Ascending aorta (tissue), 2 donors: ENCODE results near the gene ARSB. TPM values are rescaled to one million over a fixed set of nuclear protein-coding genes. Genes with fewer than 3 reads are reported as not detected.

Source experiments
- DNase-seq, 2 donors: peaks; one replicate each; pipeline ENCODE4 v3.0.0-alpha.2; 2019; ENCODE audit warnings: low spot score in 2 of 2
- H3K27ac ChIP-seq, 2 donors: fragments of 200-600 bp; sonication (generic); one replicate each; pipeline ENCODE4 v1.5.1; 2016 to 2017; ENCODE audit warnings: mild to moderate bottlenecking in 1 of 2
- H3K27me3 ChIP-seq: fragments of 200-600 bp; sonication (generic); one replicate; pipeline ENCODE4 v1.5.1; 2017
- H3K36me3 ChIP-seq, 2 donors: fragments of 200-600 bp; sonication (generic); one replicate each; pipeline ENCODE4 v1.5.1; 2016
- H3K4me1 ChIP-seq, 2 donors: fragments of 200-600 bp; sonication (generic); one replicate each; pipeline ENCODE4 v1.5.1; 2016 to 2017; ENCODE audit warnings: mild to moderate bottlenecking in 1 of 2
- H3K4me3 ChIP-seq, 2 donors: fragments of 200-600 bp; sonication (generic); one replicate each; pipeline ENCODE4 v1.5.1; 2016 to 2017; ENCODE audit warnings: mild to moderate bottlenecking in 1 of 2
- H3K9me3 ChIP-seq, 2 donors: fragments of 200-600 bp; sonication (generic); one replicate each; pipeline ENCODE4 v1.5.1; 2016
- intact Hi-C: fragments of 100-400 bp; cut with DNase I; formaldehyde crosslinking; loops from one replicate; pipeline ENCODE4 v1.15.1; 2023
- total RNA-seq: library from RNA; depleted of rRNA; stranded (reverse); fragments of >200 nt; gene quantifications from one replicate; pipeline ENCODE4 v1.1.0, GENCODE V29; 2016
- TF ChIP-seq, protein P1 (sequence below), 3 experiments: fragments of 200-600 bp in 2 of 3; fragments of 450-650 bp in 1 of 3; sonication (generic) in 2 of 3; IDR thresholded peaks; one replicate each; pipeline ENCODE4 v1.5.1; 2016 to 2019; ENCODE audit warnings: antibody characterized with exemption in 3 of 3, mild to moderate bottlenecking in 1 of 3, moderate library complexity in 1 of 3

ARSB gene
- total RNA-seq, 1 donor from 2014 or later: 18.6 TPM

DNA sequence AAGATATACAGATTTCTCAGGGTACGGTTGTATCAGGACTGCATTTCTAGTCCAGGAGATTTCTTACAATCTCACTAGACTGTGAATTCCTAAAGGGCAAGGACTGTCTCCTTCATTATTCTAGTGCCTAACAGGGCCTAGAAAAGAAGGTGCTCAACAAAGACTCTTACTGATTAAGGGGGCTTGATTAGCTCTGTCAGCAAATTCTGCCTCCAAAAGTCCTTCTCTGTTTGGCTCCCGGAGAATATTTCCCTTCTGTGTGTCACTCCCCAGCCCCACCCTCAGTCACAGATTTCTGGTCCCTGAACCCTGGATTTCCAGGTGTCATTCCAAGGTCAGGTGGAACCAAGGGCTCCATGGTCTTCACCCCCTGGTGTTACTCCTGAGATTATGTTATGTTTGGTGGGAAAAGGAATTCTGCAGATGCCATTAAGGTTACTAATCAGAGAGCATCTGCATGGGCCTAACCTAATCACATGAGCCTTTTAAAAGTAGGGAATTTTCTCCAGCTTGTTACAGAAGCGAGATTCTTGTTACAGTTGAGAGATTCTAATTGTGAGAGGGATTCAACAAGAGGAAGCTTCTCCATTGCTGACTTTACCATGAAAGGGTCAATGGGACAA, 168.9 kb downstream of the ARSB start:
- intact Hi-C loops: no loop called here
- Histone ChIP-seq H3K27me3 (no peaks in the 10 kb centered on the region), H3K4me3 (no peak overlapping the region), H3K4me1 (no peaks in the 10 kb centered on the region), H3K36me3 (no peaks in the 10 kb centered on the region), H3K27ac (no peak overlapping the region), H3K9me3 (no peaks in the 10 kb centered on the region)
- no peak for DNase-seq
- TF ChIP-seq, protein P1, sequence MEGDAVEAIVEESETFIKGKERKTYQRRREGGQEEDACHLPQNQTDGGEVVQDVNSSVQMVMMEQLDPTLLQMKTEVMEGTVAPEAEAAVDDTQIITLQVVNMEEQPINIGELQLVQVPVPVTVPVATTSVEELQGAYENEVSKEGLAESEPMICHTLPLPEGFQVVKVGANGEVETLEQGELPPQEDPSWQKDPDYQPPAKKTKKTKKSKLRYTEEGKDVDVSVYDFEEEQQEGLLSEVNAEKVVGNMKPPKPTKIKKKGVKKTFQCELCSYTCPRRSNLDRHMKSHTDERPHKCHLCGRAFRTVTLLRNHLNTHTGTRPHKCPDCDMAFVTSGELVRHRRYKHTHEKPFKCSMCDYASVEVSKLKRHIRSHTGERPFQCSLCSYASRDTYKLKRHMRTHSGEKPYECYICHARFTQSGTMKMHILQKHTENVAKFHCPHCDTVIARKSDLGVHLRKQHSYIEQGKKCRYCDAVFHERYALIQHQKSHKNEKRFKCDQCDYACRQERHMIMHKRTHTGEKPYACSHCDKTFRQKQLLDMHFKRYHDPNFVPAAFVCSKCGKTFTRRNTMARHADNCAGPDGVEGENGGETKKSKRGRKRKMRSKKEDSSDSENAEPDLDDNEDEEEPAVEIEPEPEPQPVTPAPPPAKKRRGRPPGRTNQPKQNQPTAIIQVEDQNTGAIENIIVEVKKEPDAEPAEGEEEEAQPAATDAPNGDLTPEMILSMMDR (IDR thresholded peaks at IDR 0.05): no peak

DNA sequence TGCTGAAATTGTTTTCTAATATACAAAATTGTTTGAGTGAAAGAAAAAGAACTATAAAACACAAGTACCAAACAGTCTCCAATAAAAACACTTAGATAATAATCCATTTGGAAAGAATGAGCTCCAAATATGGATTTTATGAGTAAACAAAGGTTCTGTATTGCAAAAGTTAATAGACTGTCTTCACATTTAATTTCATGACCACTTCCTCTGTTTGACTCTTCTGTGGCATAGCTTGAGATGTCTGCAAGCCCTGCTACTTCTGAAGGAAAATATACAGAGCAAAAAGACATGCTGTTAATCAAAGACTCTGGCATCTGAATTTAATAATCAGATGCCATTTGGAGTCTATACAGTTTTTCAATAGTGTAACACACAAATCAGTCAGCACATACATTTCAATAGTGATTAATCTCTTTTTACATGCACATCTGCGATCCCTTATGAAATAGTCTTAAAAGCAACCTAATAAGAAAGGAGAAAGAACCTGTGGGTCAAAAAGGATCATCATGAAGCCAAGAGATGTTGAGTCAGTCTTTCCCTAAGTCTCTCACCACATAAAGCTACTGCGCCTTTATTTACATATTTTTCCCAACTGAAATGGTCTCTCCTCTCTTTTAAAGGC, 171.1 kb downstream of the ARSB start:
- no peaks in the 10 kb centered on the region for H3K36me3 ChIP-seq
- TF ChIP-seq, protein P1 (IDR thresholded peaks at IDR 0.05): no peak
- no peaks in the 10 kb centered on the region for H3K4me1 ChIP-seq
- intact Hi-C loops: no loop called here
- H3K9me3 ChIP-seq: no peaks in the 10 kb centered on the region
- no peak overlapping the region for H3K27ac ChIP-seq
- H3K4me3 ChIP-seq: no peak overlapping the region
- no peak for DNase-seq
- H3K27me3 ChIP-seq: no peaks in the 10 kb centered on the region

DNA sequence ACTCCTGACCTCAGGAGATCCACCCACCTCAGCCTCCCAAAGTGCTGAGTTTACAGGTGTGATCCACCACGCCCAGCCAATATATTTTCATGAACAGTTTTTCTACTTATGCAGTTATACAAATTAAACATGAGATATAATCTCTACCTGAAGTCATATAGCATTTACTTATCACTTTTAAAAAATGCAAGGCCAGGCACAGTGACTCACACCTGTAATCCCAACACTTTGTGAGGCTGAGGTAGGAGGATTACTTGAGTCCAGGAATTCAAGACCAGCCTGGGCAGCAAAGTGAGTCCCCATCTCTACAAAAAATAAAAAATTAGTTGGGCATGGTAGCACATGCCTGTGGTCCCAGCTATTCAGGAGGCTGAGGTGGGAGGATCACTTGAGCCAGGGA, 171.8 kb downstream of the ARSB start:
- H3K4me1 ChIP-seq: no peaks in the 10 kb centered on the region
- H3K9me3 ChIP-seq: no peaks in the 10 kb centered on the region
- no peaks in the 10 kb centered on the region for H3K27me3 ChIP-seq
- DNase-seq: no peak
- TF ChIP-seq, protein P1 (IDR thresholded peaks at IDR 0.05): no peak
- intact Hi-C loops: no loop called here
- H3K27ac ChIP-seq: no peak overlapping the region
- no peak overlapping the region for H3K4me3 ChIP-seq
- H3K36me3 ChIP-seq: no peaks in the 10 kb centered on the region

DNA sequence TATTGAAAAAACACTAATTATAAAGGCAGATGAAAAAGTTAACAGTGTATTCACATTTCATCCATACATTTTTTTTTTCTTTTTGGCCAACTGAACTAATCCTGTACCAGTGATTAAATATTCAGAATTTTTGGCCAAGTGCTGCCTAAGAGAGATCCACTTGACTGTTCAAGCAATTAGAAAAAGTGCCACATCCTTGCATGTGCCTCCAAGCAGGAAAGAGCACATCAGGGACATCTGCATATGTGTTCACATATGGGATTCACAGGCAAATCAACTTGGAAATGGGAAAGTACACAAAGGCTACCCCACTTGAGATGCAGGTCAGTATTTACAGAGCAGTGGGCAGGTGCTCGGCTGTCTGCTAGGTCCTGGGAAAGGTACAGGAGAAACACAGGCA, 173.2 kb downstream of the ARSB start:
- Histone ChIP-seq H3K4me3 (no peak overlapping the region), H3K4me1 (no peaks in the 10 kb centered on the region), H3K36me3 (no peaks in the 10 kb centered on the region), H3K27me3 (no peaks in the 10 kb centered on the region), H3K27ac (no peak overlapping the region), H3K9me3 (no peaks in the 10 kb centered on the region)
- TF ChIP-seq, protein P1 (IDR thresholded peaks at IDR 0.05): no peak
- intact Hi-C loops: no loop called here
- no peak for DNase-seq

- intact Hi-C loops: no loop called here
- Histone ChIP-seq H3K4me3 (no peak overlapping the region), H3K4me1 (no peaks in the 10 kb centered on the region), H3K27ac (no peak overlapping the region), H3K9me3 (no peaks in the 10 kb centered on the region), H3K36me3 (no peaks in the 10 kb centered on the region), H3K27me3 (no peaks in the 10 kb centered on the region)
- DNase-seq: no peak
- TF ChIP-seq, protein P1 (IDR thresholded peaks at IDR 0.05): no peak
Observed at GRCh38 chr5:78811121-78811817, 173.8 kb downstream of the ARSB start.
